Esophagus squamous epithelium (tissue), 4 donors: ENCODE results near the gene RETREG3.
A peak's percentile ranks its signal among the peaks of the same experiment; 100 is the strongest.

ENCODE experiments used
- CTCF ChIP-seq, 6 experiments: fragments of 450-650 bp in 4 of 6; fragments of 200-600 bp in 2 of 6; sonication (generic) in 2 of 6; IDR thresholded peaks; one replicate each; pipeline ENCODE4 v1.5.1; 2016 to 2019; ENCODE audit warnings: antibody characterized with exemption in 6 of 6, mild to moderate bottlenecking in 4 of 6, moderate library complexity in 4 of 6
- POLR2A ChIP-seq, 4 donors: fragments of 450-650 bp; IDR thresholded peaks; one replicate each; pipeline ENCODE4 v1.6.1; 2017; ENCODE audit warnings: antibody characterized with exemption in 4 of 4, mild to moderate bottlenecking in 4 of 4, moderate library complexity in 3 of 4

GRCh38 chr17:42561897-42562387 is 47.2 kb downstream of the RETREG3 start, which contains the start of gene COASY:
- peak in 1 of 6 experiments; percentile 38 for TF ChIP-seq CTCF (IDR thresholded peaks at IDR 0.05)
- TF ChIP-seq POLR2A (IDR thresholded peaks at IDR 0.05): peak in 3 of 4 donors; percentile 14 to 66 (median 46)
